DMS53 (cell line): Measurements from ENCODE around the gene CETN2.
"Not testable (repeated sequence)": the region's sequence is repeated elsewhere in the genome, so short reads cannot be mapped to it uniquely, and the experiment has no call there.

Experiments used
- DNase-seq: peaks from one replicate; lab custom pipeline; 2025; lab: John Stamatoyannopoulos, UW

CETN2 gene

GRCh38 chrX:152830312-152831305 is at the start of gene CETN2, which contains the start of gene NSDHL:
TSS of gene CETN2 (minus strand) at chrX:152830757. CDS start at chrX:152830710, 47 bp downstream.
TSS of gene NSDHL (plus strand) at chrX:152831063. CDS start at chrX:152846325, 15,262 bp downstream.
- peak; percentile 98 for DNase-seq

GRCh38 chrX:152878976-152879755 is 48.6 kb upstream of the CETN2 start:
- no peak for DNase-seq

- no peak for DNase-seq
These were observed 46.6 kb upstream of the CETN2 start for GRCh38 chrX:152876931-152877840.

GRCh38 chrX:152873361-152873760 is 42.8 kb upstream of the CETN2 start:
- DNase-seq, result peak; percentile 5

GRCh38 chrX:152872522-152872921 is 42.0 kb upstream of the CETN2 start:
- no peak for DNase-seq

- DNase-seq, result no peak
These were observed 40.7 kb upstream of the CETN2 start for GRCh38 chrX:152871260-152871659.

GRCh38 chrX:152869972-152870371 is 39.4 kb upstream of the CETN2 start:
- DNase-seq, result no peak

GRCh38 chrX:152866386-152866785 is 35.8 kb upstream of the CETN2 start:
- no peak for DNase-seq

- DNase-seq, result no peak
These were observed 34.8 kb upstream of the CETN2 start for GRCh38 chrX:152865232-152865920.

- no peak for DNase-seq
These were observed 31.3 kb upstream of the CETN2 start for GRCh38 chrX:152861826-152862225.

GRCh38 chrX:152861116-152861515 is 30.6 kb upstream of the CETN2 start:
- peak; percentile 55 for DNase-seq

- no peak for DNase-seq
These were observed 23.4 kb upstream of the CETN2 start for GRCh38 chrX:152853986-152854385.

- DNase-seq, result no peak
These were observed 19.9 kb upstream of the CETN2 start for GRCh38 chrX:152850465-152850864.

- DNase-seq, result no peak
These were observed 16.7 kb upstream of the CETN2 start for GRCh38 chrX:152847281-152847680.

GRCh38 chrX:152845618-152846240 is 15.2 kb upstream of the CETN2 start:
- no peak for DNase-seq

- DNase-seq, result no peak
These were observed 13.7 kb upstream of the CETN2 start for GRCh38 chrX:152844256-152844655.

- no peak for DNase-seq
These were observed 13.3 kb upstream of the CETN2 start for GRCh38 chrX:152843852-152844251.

GRCh38 chrX:152842772-152843338 is 12.3 kb upstream of the CETN2 start:
- no peak for DNase-seq

GRCh38 chrX:152835470-152835869 is 4.9 kb upstream of the CETN2 start:
- DNase-seq, result not testable (repeated sequence)

GRCh38 chrX:152833378-152833777 is 2.8 kb upstream of the CETN2 start:
- no peak for DNase-seq
